CMK (cell line): ENCODE results near the gene MACROD2.

Experiments used
- DNase-seq: peaks from one replicate; pipeline ENCODE4 v3.0.0-alpha.2; 2010; ENCODE audit warnings: low read depth

The MACROD2 gene

GRCh38 chr20:15676815-15677214 is 1681.5 kb downstream of the MACROD2 start:
- DNase-seq, result no peak

DNA sequence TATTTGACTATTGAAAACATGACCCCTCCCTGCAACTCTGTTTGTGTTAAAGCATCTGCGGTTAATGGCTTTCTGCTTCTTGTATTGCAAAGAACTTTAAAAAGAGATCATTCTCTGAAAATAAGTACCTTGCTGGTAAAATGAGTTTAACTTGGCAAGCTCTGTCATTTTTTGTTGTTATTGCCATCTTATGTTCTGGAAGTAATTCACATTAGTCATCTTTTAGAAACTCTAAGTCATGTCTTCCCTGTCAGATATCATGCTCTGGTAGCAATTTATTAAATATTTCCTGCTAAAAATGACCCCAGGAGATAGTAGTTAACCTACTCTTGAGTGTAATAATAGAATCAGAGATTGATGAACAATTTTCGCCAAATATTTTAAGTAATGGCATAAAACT is 1687.4 kb downstream of the MACROD2 start:
- DNase-seq, result no peak

DNA sequence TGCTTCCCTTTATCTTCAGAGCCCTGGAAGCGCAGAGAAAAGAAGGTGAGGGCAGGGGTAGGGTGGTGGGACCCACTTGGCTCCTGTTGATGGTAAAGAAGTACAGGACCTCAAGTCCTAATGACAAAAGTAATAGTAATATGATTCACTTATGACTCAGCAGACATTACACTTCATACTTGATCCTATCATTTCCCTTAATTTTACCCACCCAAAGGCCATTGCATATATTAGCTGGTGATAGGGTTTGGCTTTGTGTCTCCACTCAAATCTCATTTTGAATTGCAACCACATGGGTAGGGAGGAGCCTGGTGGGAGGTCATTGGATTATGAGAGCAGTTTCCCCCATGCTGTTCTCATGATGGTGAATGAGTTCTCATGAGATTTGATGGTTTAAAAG is 1697.3 kb downstream of the MACROD2 start:
- no peak for DNase-seq

DNA sequence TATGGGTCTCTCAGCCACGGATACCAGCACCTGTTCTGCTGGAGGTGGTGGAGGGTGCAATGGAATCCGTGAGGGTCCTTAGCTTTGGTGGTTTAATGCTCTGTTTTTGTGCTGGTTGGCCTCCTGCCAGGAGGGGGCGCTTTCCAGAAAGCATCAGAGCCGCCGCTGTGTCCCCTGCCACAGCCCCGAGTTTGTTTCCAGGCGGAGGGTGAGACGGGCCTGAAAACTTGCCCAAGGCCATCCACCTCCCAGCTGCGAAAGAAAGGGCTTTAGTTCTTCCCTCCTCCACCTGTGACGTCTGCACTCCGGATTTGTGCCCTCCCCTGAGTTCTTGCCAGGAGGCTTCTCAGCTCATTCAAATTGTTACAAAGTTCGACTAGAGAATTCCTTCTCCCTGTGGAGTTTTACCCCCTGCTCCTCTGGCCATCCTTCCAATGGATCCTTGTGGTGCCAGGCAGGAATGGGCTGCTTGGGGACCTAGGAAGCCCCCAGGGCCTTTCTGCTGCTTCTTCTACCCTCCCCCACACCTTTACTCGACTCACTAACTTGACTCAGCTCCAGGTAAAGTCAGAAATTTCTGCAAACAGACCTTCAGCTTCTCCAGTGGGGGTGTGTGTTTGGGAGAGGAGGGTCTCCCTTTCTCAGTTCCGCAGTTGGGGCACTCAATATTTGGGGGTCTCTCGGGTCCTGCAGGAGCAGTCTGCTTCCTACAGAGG is 1704.3 kb downstream of the MACROD2 start:
- DNase-seq, result no peak

GRCh38 chr20:15700147-15700765 is 1704.9 kb downstream of the MACROD2 start:
- no peak for DNase-seq

GRCh38 chr20:15702161-15702560 is 1706.8 kb downstream of the MACROD2 start:
- DNase-seq, result no peak

DNA sequence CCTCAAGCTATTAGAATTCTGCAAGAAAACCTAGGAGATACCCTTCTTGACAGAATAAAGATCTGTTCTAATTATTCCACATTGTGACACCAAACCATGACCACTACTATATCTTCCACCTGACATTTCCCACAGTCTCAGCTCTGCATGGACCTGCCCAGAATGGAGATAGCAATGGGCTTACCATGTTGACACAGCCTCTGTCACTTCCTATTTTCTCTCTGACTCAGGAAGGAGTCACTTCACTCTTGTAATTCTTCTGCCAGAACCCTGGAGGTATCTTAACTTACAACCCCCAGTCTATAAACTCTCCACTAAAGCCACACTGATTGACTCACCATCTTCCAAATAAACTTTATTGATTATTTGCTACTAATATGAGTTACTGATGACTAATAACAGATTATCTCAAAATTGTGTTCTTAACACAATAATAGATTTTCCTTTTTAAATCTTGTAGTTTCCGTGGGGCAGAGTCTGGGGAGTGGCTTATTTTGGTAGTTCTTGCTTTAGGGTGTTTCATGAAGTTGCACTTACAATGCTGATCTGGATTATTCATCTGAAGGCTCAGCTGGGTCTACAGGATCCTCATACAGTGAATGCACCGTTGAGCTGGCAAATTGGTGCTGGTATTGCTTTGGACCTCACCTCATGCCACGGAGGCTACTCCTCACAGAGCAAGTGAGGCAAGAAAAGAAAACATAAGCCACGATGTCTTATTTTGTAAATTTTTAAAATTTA is 1708.0 kb downstream of the MACROD2 start:
- no peak for DNase-seq

DNA sequence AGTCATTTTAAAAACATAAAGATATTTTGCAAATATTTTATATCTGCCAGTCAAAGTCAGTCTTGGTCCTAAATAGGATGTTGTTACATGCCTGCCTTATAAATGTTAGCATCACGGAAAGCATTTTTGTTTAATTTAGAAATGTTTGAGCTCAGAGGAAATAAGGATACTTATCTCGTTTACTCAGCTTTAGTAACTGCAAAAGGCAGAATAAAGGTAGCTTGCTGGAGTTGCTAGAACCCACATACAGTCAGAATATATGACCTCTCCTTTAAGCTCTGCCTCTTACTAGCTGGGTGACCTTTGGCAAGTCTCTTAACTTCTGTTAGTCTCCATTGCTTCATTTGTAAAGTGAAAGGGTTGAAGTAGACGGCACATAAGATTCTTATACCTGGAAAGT is 1710.7 kb downstream of the MACROD2 start:
- no peak for DNase-seq

- DNase-seq, result no peak
Measured at GRCh38 chr20:15706719-15707118, 1711.4 kb downstream of the MACROD2 start.

DNA sequence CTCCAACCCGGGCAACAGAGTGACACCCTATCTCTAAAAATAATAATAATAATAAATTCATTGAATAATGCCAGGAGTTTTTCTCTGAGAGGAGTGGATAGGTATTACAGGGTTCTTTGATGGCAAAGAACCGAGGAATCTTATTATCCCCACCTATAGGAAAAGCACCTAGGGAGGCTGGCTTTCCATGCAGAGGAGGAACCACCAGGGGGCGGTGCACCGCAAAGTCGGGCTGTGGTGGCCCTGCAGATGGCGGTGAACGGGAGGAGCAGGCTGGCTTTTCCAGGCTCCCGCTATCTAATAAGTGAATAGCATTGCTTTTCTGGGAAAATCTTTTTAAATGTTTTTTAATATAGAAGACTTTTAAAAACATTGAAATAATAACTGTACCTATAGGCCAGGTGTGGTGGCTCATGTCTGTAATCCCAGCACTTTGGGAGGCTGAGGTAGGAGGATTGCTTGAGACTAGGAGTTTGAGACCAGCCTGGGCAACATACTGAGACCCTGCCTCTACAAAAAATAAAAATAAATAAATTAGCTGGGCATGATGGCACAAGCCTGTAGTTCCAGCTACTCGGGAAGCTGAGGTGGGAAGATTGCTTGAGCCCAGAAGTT is 1713.8 kb downstream of the MACROD2 start:
- DNase-seq, result no peak

GRCh38 chr20:15710636-15711035 is 1715.3 kb downstream of the MACROD2 start:
- no peak for DNase-seq

DNA sequence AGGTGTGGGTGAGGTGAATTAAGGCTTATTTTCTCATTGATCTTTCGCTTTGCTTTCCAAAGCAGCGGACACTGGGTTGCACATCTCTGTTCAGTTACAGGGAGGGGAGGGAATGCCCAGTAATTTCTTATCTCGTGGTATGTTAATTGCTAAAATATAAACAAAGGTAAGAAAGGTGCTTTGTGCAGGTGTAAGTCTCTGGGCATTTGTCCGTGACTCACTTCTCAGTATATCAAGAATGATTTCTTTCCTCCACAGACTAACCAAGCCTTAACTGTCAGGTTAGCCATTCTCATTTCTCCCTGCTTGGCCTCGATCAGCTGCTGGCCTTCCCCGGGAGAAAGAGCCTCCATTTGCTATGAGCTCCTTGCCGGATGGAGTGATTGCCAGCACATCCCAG is 1715.9 kb downstream of the MACROD2 start:
- no peak for DNase-seq

DNA sequence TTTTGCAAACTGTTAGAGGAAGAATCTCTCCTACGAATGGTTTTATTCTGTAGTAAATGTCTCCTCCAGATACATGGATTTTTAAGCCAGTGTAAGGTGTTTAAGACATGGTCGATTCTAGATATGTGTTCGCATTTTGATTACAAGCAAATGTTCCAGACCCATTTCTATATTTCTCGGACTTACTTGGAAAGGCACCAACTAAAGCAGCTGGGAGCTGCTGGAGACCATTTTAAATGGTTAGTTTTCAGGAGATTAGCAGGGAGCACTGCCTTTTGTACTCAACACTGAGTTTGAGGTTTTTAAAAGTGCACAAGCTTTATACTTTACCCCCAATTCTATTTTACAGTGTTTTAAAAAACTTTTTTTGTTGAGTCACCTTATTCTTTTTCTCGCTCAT is 1720.9 kb downstream of the MACROD2 start:
- no peak for DNase-seq

GRCh38 chr20:15726416-15726815 is 1731.1 kb downstream of the MACROD2 start:
- DNase-seq, result no peak

DNA sequence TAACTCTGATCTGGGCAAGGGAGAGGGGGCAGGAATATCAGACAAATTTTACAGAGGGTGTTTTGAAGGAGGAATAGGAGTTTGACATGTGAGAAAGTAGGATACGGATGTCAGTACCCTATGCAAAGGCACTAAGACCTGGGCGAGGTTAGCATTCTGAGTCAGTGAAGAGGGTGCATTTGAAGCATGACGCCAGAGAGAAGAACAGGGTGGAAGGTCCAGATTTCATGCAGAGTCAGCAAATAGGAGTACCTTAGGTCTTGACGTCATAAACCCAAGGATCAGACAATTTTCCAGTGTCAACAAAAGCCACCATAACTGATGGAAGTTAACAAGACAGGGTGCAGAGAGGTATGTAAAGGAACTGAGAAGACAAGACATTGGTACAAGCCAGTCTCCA is 1738.7 kb downstream of the MACROD2 start:
- DNase-seq, result no peak

- DNase-seq, result no peak
Measured at GRCh38 chr20:15739035-15739434, 1743.7 kb downstream of the MACROD2 start.

DNA sequence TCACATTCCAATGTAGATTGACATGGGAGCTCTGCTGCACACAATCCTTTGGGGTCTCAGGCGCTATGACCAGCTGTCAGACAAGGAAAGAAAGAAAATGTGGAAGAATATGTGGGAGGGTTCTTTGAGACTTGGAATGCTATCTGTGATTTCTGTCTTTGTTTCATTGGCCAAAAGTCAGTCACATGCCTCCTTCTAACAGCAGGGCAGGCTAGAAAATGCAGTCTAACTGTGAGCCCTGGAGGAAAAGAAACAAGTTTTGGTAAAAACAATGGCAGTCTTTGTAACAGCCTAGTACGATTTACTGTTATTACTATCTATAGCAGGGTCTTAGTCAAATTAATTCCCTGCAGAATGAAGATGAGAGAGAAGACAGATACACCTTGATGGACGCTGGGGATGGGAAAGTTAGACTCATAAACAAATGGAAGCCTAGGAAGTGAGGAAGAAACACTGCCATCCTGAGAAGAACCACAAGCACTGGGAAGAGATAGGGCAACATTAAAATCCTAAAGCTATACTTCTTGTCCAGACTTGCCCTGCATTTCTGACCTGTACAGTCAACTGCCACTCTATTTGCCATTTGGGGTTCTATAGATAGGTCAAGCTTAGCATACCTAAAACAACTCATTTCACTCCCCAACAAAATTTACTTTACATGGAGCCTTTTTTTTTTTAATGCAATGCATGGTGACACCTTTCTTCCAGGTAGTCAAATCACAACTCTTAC is 1744.9 kb downstream of the MACROD2 start:
- DNase-seq, result no peak

GRCh38 chr20:15742087-15742486 is 1746.8 kb downstream of the MACROD2 start:
- no peak for DNase-seq

GRCh38 chr20:15742627-15743026 is 1747.3 kb downstream of the MACROD2 start:
- DNase-seq, result no peak

- no peak for DNase-seq
Measured at GRCh38 chr20:15756002-15756753, 1760.9 kb downstream of the MACROD2 start.

DNA sequence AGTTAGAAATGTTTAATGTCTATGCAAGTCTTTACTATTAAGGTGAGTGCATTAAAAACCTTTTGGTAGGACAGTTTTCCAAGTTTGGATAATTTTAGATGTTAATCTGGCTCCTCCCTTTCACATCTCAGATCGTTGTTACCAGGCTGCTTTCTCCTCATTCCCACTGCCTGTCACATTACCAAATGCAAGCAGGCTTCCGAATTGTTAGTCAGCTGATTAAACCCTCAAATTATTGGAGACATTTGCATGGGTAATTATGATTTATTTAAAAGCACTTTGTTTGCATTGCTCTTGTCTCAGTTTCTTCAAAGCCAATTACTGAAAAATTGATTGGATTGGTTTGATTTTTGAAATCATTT is 1761.4 kb downstream of the MACROD2 start:
- no peak for DNase-seq

GRCh38 chr20:15759594-15759993 is 1764.3 kb downstream of the MACROD2 start:
- no peak for DNase-seq
